ENCODE data around the gene PDIA2. TPM values are rescaled to one million over a fixed set of nuclear protein-coding genes. Genes with fewer than 3 reads are reported as not detected.

Gene PDIA2
- total RNA-seq, 1 experiment from 2014 or later, result not detected

DNA sequence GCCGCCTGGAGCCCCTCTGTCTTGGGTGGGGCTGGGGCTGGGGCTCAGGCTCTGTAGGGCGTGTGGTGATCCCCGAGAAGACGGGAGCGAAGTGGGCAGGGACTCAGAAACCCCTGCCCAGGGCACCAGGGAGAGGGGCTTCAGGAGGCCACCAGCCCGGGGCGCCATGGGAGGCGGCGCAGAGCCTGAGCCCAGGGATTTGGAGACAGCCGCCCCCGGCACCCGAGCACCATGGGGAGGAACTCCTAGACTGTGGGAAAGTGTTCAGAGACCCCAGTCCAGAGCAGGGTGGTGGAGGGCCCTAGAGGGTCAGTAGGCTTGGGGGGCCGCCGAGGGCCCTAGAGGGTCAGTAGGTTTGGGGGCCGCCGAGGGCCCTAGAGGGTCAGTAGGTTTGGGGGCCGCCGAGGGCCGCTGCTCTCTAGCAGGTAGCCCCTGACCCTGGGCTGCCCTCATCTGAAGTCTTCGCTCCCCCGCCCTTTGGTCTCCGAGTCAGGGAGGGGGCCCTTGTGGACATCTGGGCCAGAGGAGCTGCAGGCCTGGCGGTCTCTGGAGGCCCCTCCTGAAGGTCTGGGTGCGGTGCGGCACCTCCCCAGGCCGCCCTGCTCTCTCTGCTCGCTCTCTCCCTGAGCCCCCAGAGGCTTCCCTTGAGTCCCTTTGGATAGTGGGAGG, 1.8 kb upstream of the PDIA2 start:
- Histone ChIP-seq H3F3A (ENCODE audit: low read length, unreplicated experiment) (no peaks in the 10 kb centered on the region), H3K4me3 (ENCODE audit: low read length) (no peak overlapping the region), H3K27me3 (ENCODE audit: low read length) (peaks cover 11% of the 10 kb centered on the region), H2AFZ (ENCODE audit: low read length) (no peak overlapping the region), H3K36me3 (ENCODE audit: low read depth, low read length) (no peaks in the 10 kb centered on the region), H3K4me2 (ENCODE audit: low read length) (no peak overlapping the region), H3K9me2 (replicated peaks; ENCODE audit: low read length) (no peaks in the 10 kb centered on the region), H3K9ac (ENCODE audit: low read length) (no peak overlapping the region), H3K9me3 (ENCODE audit: low read length) (no peaks in the 10 kb centered on the region), H3K4me1 (ENCODE audit: insufficient read depth, low read length) (no peaks in the 10 kb centered on the region), H4K20me1 (ENCODE audit: low read length) (no peaks in the 10 kb centered on the region), H3K27ac (ENCODE audit: low read length) (no peak overlapping the region), H3K79me2 (ENCODE audit: low read length) (no peaks in the 10 kb centered on the region)
- TF ChIP-seq EZH2phosphoT487 (IDR thresholded peaks at IDR 0.05; ENCODE audit: borderline replicate concordance, low read length), result no peak
- TF ChIP-seq EZH2 (IDR thresholded peaks at IDR 0.05; ENCODE audit: low read length, unreplicated experiment), result no peak
- no peak for TF ChIP-seq CTCF (conservative IDR thresholded peaks at IDR 0.05; ENCODE audit: low read depth, low read length)
- ChIA-PET POLR2A (ENCODE audit: unreplicated experiment) (no interaction called here), CTCF (no interaction called here)
- BruUV-seq (replicated peaks), result no TSS peak
- ATAC-seq, result no peak
- intact Hi-C loops (cut with micrococcal nuclease), result no loop called here
- no peak for DNase-seq

GRCh38 chr16:281660-282255, 1.2 kb upstream of the PDIA2 start:
- no peak overlapping the region for H3K27ac ChIP-seq (ENCODE audit: low read length)
- intact Hi-C loops (cut with micrococcal nuclease), result no loop called here
- no peaks in the 10 kb centered on the region for H3K9me2 ChIP-seq (replicated peaks; ENCODE audit: low read length)
- H3K36me3 ChIP-seq (ENCODE audit: low read depth, low read length), result no peaks in the 10 kb centered on the region; the same call in 1 of the 2 replicates
- H3K79me2 ChIP-seq (ENCODE audit: low read length), result no peaks in the 10 kb centered on the region
- no peaks in the 10 kb centered on the region for H3K9me3 ChIP-seq (ENCODE audit: low read length)
- POLR2A ChIA-PET (ENCODE audit: unreplicated experiment), result no interaction called here
- no peak overlapping the region for H3K4me2 ChIP-seq (ENCODE audit: low read length)
- TF ChIP-seq EZH2 (IDR thresholded peaks at IDR 0.05; ENCODE audit: low read length, unreplicated experiment) (no peak), CTCF (conservative IDR thresholded peaks at IDR 0.05; ENCODE audit: low read depth, low read length) (no peak), EZH2phosphoT487 (IDR thresholded peaks at IDR 0.05; ENCODE audit: borderline replicate concordance, low read length) (no peak)
- H4K20me1 ChIP-seq (ENCODE audit: low read length), result no peaks in the 10 kb centered on the region
- no peak for DNase-seq
- H2AFZ ChIP-seq (ENCODE audit: low read length), result no peak overlapping the region
- no peak for ATAC-seq
- no peak overlapping the region for H3K9ac ChIP-seq (ENCODE audit: low read length)
- no peaks in the 10 kb centered on the region for H3K4me1 ChIP-seq (ENCODE audit: insufficient read depth, low read length)
- H3K4me3 ChIP-seq (ENCODE audit: low read length), result no peak overlapping the region
- no peaks in the 10 kb centered on the region for H3F3A ChIP-seq (ENCODE audit: low read length, unreplicated experiment)
- BruUV-seq (replicated peaks), result no TSS peak
- H3K27me3 ChIP-seq (ENCODE audit: low read length), result peaks cover 11% of the 10 kb centered on the region
- CTCF ChIA-PET, result no interaction called here

- H3K4me2 ChIP-seq (ENCODE audit: low read length), result no peak overlapping the region
- no peaks in the 10 kb centered on the region for H3K9me2 ChIP-seq (replicated peaks; ENCODE audit: low read length)
- BruUV-seq (replicated peaks), result no TSS peak
- intact Hi-C loops (cut with micrococcal nuclease), result no loop called here
- ChIA-PET CTCF (no interaction called here), POLR2A (ENCODE audit: unreplicated experiment) (no interaction called here)
- no peaks in the 10 kb centered on the region for H3K79me2 ChIP-seq (ENCODE audit: low read length)
- no peak overlapping the region for H2AFZ ChIP-seq (ENCODE audit: low read length)
- H3K27ac ChIP-seq (ENCODE audit: low read length), result no peak overlapping the region
- ATAC-seq (no peak), DNase-seq (no peak)
- H3K4me3 ChIP-seq (ENCODE audit: low read length), result no peak overlapping the region
- no peak overlapping the region for H3K9ac ChIP-seq (ENCODE audit: low read length)
- no peak for TF ChIP-seq CTCF (conservative IDR thresholded peaks at IDR 0.05; ENCODE audit: low read depth, low read length)
- no peaks in the 10 kb centered on the region for H3K4me1 ChIP-seq (ENCODE audit: insufficient read depth, low read length)
- no peaks in the 10 kb centered on the region for H3K9me3 ChIP-seq (ENCODE audit: low read length)
- H3F3A ChIP-seq (ENCODE audit: low read length, unreplicated experiment), result no peaks in the 10 kb centered on the region
- peaks cover 11% of the 10 kb centered on the region for H3K27me3 ChIP-seq (ENCODE audit: low read length)
- H3K36me3 ChIP-seq (ENCODE audit: low read depth, low read length), result no peaks in the 10 kb centered on the region; the same call in 1 of the 2 replicates
- H4K20me1 ChIP-seq (ENCODE audit: low read length), result no peaks in the 10 kb centered on the region
Measured at GRCh38 chr16:282491-282890, 473 bp upstream of the PDIA2 start.

All from PC-3 (cell line).